T1000 (cell line): ENCODE results near the gene WWOX.

Source experiments
- DNase-seq: peaks from one replicate; lab custom pipeline; 2025; ENCODE audit warnings: mixed read lengths; lab: John Stamatoyannopoulos, UW

The WWOX gene

GRCh38 chr16:78742501-78743283 lies 643.2 kb downstream of the WWOX start:
- DNase-seq = peak; percentile 43

- DNase-seq = no peak
Measured at GRCh38 chr16:78743556-78743955, 644.1 kb downstream of the WWOX start.

GRCh38 chr16:78744099-78744498 lies 644.6 kb downstream of the WWOX start:
- DNase-seq = no peak

GRCh38 chr16:78744796-78745107 lies 645.3 kb downstream of the WWOX start:
- DNase-seq = no peak

GRCh38 chr16:78745108-78746019 lies 645.9 kb downstream of the WWOX start:
- DNase-seq = no peak

GRCh38 chr16:78746718-78747117 lies 647.3 kb downstream of the WWOX start:
- no peak for DNase-seq

GRCh38 chr16:78748220-78748929 lies 648.9 kb downstream of the WWOX start:
- DNase-seq = no peak

GRCh38 chr16:78749745-78750268 lies 650.4 kb downstream of the WWOX start:
- DNase-seq = no peak

GRCh38 chr16:78750611-78751010 lies 651.2 kb downstream of the WWOX start:
- no peak for DNase-seq

GRCh38 chr16:78751601-78752000 lies 652.1 kb downstream of the WWOX start:
- DNase-seq = no peak

- DNase-seq = no peak
Measured at GRCh38 chr16:78754713-78755112, 655.3 kb downstream of the WWOX start.

GRCh38 chr16:78755751-78756661 lies 656.6 kb downstream of the WWOX start:
- DNase-seq = no peak

GRCh38 chr16:78759596-78759995 lies 660.1 kb downstream of the WWOX start:
- no peak for DNase-seq

- no peak for DNase-seq
Measured at GRCh38 chr16:78760611-78761010, 661.2 kb downstream of the WWOX start.

GRCh38 chr16:78761427-78761826 lies 662.0 kb downstream of the WWOX start:
- DNase-seq = no peak

- DNase-seq = no peak
Measured at GRCh38 chr16:78762222-78762621, 662.8 kb downstream of the WWOX start.

- DNase-seq = no peak
Measured at GRCh38 chr16:78763821-78764440, 664.5 kb downstream of the WWOX start.

- DNase-seq = no peak
Measured at GRCh38 chr16:78764478-78764877, 665.0 kb downstream of the WWOX start.

- DNase-seq = no peak
Measured at GRCh38 chr16:78768226-78768625, 668.8 kb downstream of the WWOX start.

- DNase-seq = no peak
Measured at GRCh38 chr16:78768718-78769117, 669.3 kb downstream of the WWOX start.
